HCEC 1CT (cell line): ENCODE measurements around the gene CFAP92.
"Not testable (repeated sequence)": the region's sequence is repeated elsewhere in the genome, so short reads cannot be mapped to it uniquely, and the experiment has no call there.

ENCODE experiments used
- DNase-seq: peaks from one replicate; pipeline ENCODE4 v3.0.0-alpha.2; 2017

CFAP92 gene

DNA sequence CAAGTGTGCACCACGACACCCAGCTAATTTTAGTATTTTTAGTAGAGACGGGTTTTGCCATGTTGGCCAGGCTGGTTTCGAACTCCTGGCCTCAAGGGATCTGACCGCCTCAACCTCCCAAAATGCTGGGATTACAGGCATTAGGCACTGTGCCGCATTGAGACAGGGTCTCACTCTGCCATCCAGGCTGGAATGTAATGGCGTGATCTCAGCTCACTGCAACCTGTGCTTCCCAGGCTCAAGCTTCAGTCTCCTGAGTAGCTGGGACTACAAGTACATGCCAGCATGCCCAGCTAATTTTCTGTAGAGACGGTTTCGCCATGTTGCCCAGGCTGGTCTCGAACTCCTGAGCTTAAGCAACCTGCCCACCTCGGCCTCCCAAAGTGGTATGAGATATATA, 62.8 kb downstream of the CFAP92 start:
- DNase-seq, result no peak

GRCh38 chr3:128929364-128929763, 64.5 kb downstream of the CFAP92 start:
- DNase-seq, result no peak

DNA sequence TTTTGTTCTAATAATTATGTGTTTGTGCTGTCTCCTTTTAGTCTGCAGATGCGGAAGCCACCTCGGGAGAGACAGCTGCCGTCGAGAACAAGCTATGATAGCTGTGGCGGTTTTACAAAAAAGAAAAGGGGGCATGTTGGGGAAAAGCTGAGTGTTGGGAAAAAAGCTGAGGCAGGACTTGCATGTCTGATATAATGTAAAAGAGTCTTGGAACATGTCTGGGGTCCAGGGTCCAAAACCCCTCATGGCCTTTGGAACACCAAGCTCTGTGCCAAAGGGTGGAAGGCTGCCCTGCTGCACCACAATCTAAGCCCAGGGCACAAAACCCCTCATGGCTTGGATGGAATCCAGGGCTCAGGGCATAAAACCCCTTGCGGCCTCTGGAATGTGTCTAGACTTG, 69.9 kb downstream of the CFAP92 start:
- not testable (repeated sequence) for DNase-seq

GRCh38 chr3:128923576-128923975, 70.3 kb downstream of the CFAP92 start:
- no peak for DNase-seq

DNA sequence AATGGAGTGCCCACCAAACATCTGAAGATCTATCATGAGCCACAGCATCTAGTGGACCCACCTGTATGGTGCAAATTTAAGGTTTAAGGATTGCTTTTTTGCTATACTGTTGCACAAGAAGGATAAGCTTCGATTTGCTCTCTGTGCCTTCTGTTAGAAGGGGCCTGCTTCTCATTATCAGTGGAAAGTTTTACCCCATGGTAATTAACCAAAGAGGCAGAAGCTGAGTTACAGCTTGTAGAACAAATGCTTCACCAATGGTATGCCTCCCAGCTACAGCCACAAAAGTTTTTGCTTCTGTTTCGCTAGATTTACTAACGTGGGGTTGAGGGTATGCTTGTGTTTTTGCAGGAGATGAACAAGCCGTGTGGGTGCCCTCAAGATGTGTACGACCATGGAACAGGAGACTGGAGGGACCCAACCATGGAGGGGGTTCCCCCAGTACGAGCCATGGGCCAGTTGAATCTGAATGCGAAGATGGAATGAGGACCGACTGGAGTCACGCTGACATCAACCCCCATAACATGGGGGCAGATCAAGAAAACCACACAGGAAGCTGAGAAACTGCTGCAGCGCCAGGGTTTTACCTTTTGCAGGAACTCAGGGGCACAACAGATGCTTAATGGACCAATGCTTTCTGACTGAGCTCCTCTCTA, 70.9 kb downstream of the CFAP92 start:
- no peak for DNase-seq

DNA sequence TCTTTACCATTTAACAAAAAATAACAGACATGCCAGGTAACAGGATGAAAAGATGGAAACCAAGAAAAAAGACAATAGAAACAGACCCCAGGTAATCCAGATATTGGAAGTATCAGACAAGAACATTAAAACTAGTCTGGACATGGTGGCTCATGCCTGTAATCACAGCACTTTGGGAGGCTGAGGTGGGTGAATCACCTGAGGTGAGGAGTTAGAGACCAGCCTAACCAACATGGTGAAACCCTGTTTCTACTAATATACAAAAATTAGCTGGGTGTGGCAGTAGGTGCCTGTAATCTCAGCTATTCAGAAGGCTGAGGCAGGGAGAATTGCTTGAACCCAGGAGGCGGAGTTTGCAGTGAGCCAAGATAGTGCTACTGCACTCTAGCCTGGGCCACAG, 73.9 kb downstream of the CFAP92 start:
- no peak for DNase-seq

DNA sequence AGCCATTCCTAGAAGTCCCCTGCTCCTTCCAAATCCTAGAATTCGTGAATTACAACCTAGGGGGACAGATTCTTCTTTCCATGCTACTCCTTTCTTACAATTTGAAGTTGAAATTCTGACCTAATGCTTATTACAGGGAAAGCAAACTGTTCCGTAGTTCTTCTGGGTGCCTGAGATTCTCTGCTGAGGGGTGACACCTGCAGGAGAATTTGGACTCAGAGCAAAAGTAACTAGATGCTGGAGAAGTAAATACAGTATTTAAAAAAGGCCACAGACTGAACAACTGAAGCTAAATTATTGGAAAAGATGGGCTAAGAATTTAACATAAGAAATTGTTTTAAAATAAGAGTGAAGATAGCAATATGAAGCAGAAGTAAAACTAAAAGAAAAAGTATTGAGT, 76.6 kb downstream of the CFAP92 start:
- no peak for DNase-seq

- no peak for DNase-seq
Measured at GRCh38 chr3:128914966-128915645, 78.8 kb downstream of the CFAP92 start.

- DNase-seq, result no peak
Measured at GRCh38 chr3:128911911-128912310, 82.0 kb downstream of the CFAP92 start.

DNA sequence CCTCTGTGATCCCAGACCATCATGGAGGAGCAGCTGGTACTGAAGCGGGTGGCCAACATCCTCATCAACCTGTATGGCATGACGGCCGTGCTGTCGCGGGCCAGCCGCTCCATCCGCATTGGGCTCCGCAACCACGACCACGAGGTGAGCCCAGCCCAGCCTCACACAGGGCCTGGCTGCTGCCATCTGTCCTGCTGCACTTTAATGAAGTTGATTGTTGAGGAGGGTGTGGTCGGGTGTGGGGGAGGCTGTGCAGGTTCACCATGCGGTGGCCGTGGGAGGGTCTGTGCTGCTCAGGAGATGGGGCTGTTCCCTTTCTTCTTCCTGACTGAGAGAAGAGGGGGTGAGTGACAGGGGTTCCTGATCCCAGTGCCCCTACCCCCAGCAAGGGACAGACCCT, 83.9 kb downstream of the CFAP92 start:
- DNase-seq, result no peak

DNA sequence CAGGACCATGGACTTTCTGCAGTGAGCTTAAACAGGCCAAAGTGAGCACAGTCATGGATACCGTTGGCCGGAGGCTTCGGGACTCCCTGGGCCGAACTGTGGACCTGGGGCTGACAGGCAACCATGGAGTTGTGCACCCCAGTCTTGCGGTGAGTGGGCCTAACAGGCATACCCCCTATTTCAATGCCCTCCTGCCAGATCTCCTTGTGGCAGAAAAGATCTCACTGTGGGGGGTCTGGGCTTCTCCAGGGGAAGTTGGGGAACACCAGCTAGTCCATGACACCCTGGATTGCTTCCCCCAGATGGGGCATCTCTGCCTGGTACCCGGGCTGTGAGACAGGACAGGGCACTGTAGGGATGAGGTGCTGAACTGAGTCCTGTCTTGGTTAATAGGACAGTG, 84.9 kb downstream of the CFAP92 start:
- no peak for DNase-seq

GRCh38 chr3:128907706-128908445, 86.0 kb downstream of the CFAP92 start:
- no peak for DNase-seq

DNA sequence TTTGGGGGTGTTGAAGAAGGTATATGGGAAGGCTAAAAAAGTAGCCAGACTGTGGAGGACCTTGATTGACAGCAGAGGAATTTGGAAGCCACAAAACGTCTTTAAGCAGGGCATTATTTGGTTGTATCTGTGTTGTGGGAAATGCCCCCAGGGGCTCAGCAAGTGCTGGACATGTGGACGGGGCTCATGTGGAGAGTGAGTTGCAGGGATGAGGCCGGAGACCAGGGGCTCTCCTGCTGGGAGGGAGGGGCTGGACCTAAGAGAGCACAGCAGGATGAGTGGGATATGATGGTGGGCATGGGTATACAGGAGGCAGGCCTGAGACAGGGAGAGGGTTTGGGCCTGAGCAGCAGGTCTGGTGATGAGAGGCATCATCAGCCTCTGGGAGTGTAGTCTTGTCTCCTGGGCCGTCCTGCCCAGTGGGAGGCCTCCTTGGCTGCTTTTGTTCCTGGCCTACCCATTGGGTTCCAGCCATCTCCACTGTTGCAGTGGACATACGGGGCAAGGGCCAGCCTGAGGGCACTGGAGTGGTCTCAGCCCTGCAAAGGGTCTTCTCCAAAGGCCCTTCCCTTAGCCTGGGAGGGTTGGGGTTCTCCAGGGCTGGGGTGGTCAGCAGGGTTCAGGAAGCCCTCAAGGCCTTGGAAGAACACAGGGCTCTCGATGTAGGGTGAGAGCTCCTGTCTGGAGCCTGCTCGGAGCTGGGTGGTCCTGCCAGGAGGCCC, 86.9 kb downstream of the CFAP92 start:
- DNase-seq, result no peak

- no peak for DNase-seq
Measured at GRCh38 chr3:128906031-128906803, 87.7 kb downstream of the CFAP92 start.

- no peak for DNase-seq
Measured at GRCh38 chr3:128903501-128903900, 90.4 kb downstream of the CFAP92 start.

GRCh38 chr3:128902426-128902825, 91.5 kb downstream of the CFAP92 start:
- DNase-seq, result no peak

- no peak for DNase-seq
Measured at GRCh38 chr3:128895843-128896697, 97.8 kb downstream of the CFAP92 start.

- DNase-seq, result no peak
Measured at GRCh38 chr3:128889139-128889894, 104.6 kb downstream of the CFAP92 start.

- no peak for DNase-seq
Measured at GRCh38 chr3:128884992-128885391, 108.9 kb downstream of the CFAP92 start.

GRCh38 chr3:128882719-128883118, 111.2 kb downstream of the CFAP92 start:
- no peak for DNase-seq

- DNase-seq, result no peak
Measured at GRCh38 chr3:128881576-128881975, 112.3 kb downstream of the CFAP92 start.
